Kidney (tissue), 14 donors: ENCODE data around the gene DNMT1. TPM values are rescaled to one million over a fixed set of nuclear protein-coding genes. Genes with fewer than 3 reads are reported as not detected.
A peak's percentile ranks its signal among the peaks of the same experiment; 100 is the strongest.

Source experiments
- DNase-seq, 5 donors: peaks; one replicate each; pipeline ENCODE4 v3.0.0-alpha.2; 2013 to 2020
- FAIRE-seq: peaks from 2 replicates; lab custom pipeline; 2012; peaks lifted over from hg19 to GRCh38; lab: Jason Lieb, UNC
- H3K27ac ChIP-seq, 2 donors: one replicate each; pipeline ENCODE4 v1.7.0; 2013; ENCODE audit warnings: low read depth in 2 of 2, low read length in 2 of 2, inconsistent platforms in 1 of 2
- H3K27me3 ChIP-seq: one replicate; pipeline ENCODE4 v1.7.1; 2013; ENCODE audit warnings: low read length, inconsistent platforms; ENCODE audit not compliant: control insufficient read depth, insufficient read depth
- H3K36me3 ChIP-seq, 3 donors: one replicate each; pipeline versions ENCODE4 v1.7.0 to v1.7.1; 2013; ENCODE audit warnings: low read length in 3 of 3, control low read depth in 1 of 3, inconsistent platforms in 1 of 3; ENCODE audit not compliant: insufficient read depth in 3 of 3, control insufficient read depth in 2 of 3
- H3K4me1 ChIP-seq, 3 donors: one replicate each; pipeline versions ENCODE4 v1.7.0 to v1.7.1; 2013; ENCODE audit warnings: low read length in 3 of 3, inconsistent platforms in 1 of 3, low read depth in 1 of 3; ENCODE audit not compliant: control insufficient read depth in 2 of 3, insufficient read depth in 2 of 3
- H3K4me3 ChIP-seq, 3 donors: one replicate each; pipeline versions ENCODE4 v1.7.0 to v1.8.1; 2013; ENCODE audit warnings: low read length in 3 of 3, control low read depth in 1 of 3, inconsistent platforms in 1 of 3
- H3K9ac ChIP-seq, 3 donors: one replicate each; pipeline versions ENCODE4 v1.7.0 to v1.7.1; 2013; ENCODE audit warnings: low read length in 3 of 3, control low read depth in 1 of 3, inconsistent platforms in 1 of 3
- H3K9me3 ChIP-seq, 3 donors: one replicate each; pipeline versions ENCODE4 v1.7.0 to v1.7.1; 2013; ENCODE audit warnings: low read length in 3 of 3, control low read depth in 1 of 3, inconsistent platforms in 1 of 3; ENCODE audit not compliant: control insufficient read depth in 2 of 3, insufficient read depth in 1 of 3
- CTCF ChIP-seq: IDR thresholded peaks from 3 replicates; pipeline ENCODE4 v1.5.1; 2012; ENCODE audit warnings: mild to moderate bottlenecking, moderate library complexity, borderline replicate concordance; ENCODE audit not compliant: insufficient read depth; ENCODE audit errors: extremely low read depth
- intact Hi-C: fragments of 100-400 bp; cut with DNase I; formaldehyde crosslinking; loops from one replicate; pipeline ENCODE4 v1.11.1; 2022
- polyA plus RNA-seq: library from polyadenylated mRNA; stranded (reverse); fragments of 350-450 nt; fragmentation: Illumina TruSeq; extraction: RNeasy Lipid Tissue Mini Kit (QIAGEN cat#74804); gene quantifications from one replicate; pipeline ENCODE4 v1.2.3, GENCODE V29; 2014; ENCODE audit warnings: low read depth, low replicate concordance; ENCODE audit not compliant: insufficient read depth
- total RNA-seq: library from RNA; stranded (reverse); fragmentation: NEBNext Ultra II Directional; extraction: Animal tissue kit (Norgen Biotek cat#: 25700); gene quantifications from one replicate; pipeline ENCODE4 v1.2.1, GENCODE V29; 2021
- donor health status: control.
- donor health status: control.
- donor health status: control.
- donor health status: control.
- donor health status: control.
- donor health status: DM: yes; HTN: yes; CAD: no.
- donor health status: Normal renal cell carcinoma (clear cell type).

Gene DNMT1
- total and polyA plus RNA-seq, 2 donors from 2014 or later: 15.3 to 64.6 TPM

DNA sequence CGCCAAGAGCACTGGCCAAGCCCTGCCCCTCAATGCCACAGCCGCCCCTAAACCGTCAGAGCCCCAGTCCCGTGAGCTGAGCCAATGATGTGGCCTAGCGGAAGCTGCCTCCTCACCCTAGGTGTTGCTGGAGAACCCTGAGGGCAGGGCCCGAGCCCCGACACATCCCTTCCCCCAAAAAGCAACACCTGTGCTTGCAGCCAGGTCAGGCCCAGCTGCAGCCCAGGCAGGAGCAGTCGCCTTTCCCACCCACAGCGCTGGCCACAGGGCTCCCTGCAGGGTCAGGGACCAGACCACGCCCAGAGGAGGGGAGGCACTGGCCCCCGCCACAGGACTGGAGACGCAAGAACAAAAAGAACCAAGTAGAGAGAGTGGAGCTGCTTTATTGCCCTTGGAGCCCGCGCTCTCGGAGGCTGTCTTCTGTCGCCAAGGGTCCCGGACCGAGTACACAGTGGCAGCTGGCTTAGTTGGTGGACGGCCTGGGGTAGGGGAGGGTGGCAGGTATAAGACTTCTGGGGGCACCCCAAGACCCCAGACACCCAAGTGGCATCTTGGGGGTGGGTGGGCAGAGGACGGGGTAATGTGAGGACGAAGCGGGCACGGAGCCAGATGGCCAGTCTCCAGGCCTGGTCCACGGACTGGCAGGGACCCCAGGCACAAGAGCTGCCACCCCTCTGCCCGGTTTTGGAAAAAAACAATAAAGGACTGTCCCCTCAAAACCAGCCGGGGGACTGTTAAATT is 79.9 kb downstream of the DNMT1 start:
- no peaks in the 10 kb centered on the region for H3K9me3 ChIP-seq
- H3K27me3 ChIP-seq: no peaks in the 10 kb centered on the region
- H3K4me3 ChIP-seq: no peak overlapping the region
- no peak overlapping the region for H3K9ac ChIP-seq
- FAIRE-seq: no peak
- no peak overlapping the region for H3K27ac ChIP-seq
- H3K4me1 ChIP-seq: peaks cover 0 to 9% (median 0%) of the 10 kb centered on the region in 3 donors
- TF ChIP-seq CTCF: no peak
- H3K36me3 ChIP-seq: peaks cover 0 to 18% (median 4%) of the 10 kb centered on the region in 3 donors
- intact Hi-C loops: no loop called here
- DNase-seq: no peak

DNA sequence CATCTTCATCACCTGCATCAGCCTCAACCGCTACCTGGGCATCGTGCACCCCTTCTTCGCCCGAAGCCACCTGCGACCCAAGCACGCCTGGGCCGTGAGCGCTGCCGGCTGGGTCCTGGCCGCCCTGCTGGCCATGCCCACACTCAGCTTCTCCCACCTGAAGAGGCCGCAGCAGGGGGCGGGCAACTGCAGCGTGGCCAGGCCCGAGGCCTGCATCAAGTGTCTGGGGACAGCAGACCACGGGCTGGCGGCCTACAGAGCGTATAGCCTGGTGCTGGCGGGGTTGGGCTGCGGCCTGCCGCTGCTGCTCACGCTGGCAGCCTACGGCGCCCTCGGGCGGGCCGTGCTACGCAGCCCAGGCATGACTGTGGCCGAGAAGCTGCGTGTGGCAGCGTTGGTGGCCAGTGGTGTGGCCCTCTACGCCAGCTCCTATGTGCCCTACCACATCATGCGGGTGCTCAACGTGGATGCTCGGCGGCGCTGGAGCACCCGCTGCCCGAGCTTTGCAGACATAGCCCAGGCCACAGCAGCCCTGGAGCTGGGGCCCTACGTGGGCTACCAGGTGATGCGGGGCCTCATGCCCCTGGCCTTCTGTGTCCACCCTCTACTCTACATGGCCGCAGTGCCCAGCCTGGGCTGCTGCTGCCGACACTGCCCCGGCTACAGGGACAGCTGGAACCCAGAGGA is 80.6 kb downstream of the DNMT1 start:
- Histone ChIP-seq H3K4me3 (no peak overlapping the region), H3K4me1 (peaks cover 0 to 5% (median 0%) of the 10 kb centered on the region in 3 donors), H3K9ac (no peak overlapping the region), H3K9me3 (no peaks in the 10 kb centered on the region), H3K36me3 (peaks cover 2 to 24% (median 9%) of the 10 kb centered on the region in 3 donors), H3K27ac (no peak overlapping the region), H3K27me3 (no peaks in the 10 kb centered on the region)
- intact Hi-C loops: no loop called here
- DNase-seq: no peak
- FAIRE-seq: no peak
- no peak for TF ChIP-seq CTCF

GRCh38 chr19:10113592-10113963 is 81.2 kb downstream of the DNMT1 start:
- peaks cover 2 to 26% (median 9%) of the 10 kb centered on the region in 3 donors for H3K36me3 ChIP-seq
- no peak for FAIRE-seq

More at GRCh38 chr19:10113592-10113963, 81.2 kb downstream of the DNMT1 start:
- no peaks in the 10 kb centered on the region for H3K27me3 ChIP-seq
- no peak for TF ChIP-seq CTCF
- no peak overlapping the region for H3K27ac ChIP-seq
- H3K4me1 ChIP-seq: no peaks in the 10 kb centered on the region
- H3K4me3 ChIP-seq: no peak overlapping the region
- no peak overlapping the region for H3K9ac ChIP-seq
- intact Hi-C loops: no loop called here
- no peaks in the 10 kb centered on the region for H3K9me3 ChIP-seq
- DNase-seq: peak in 1 of 5 donors; percentile 48
